Suprapubic skin (tissue), 4 donors: ENCODE data around the gene UBE2B. TPM values are rescaled to one million over a fixed set of nuclear protein-coding genes. Genes with fewer than 3 reads are reported as not detected.

Experiments
- DNase-seq, 2 donors: peaks; one replicate each; pipeline ENCODE4 v3.0.0-alpha.2; 2019; ENCODE audit warnings: low spot score in 2 of 2
- H3K27ac ChIP-seq: fragments of 200-600 bp; sonication (generic); one replicate; pipeline ENCODE4 v1.5.1; 2019
- H3K27me3 ChIP-seq: fragments of 200-600 bp; sonication (generic); one replicate; pipeline ENCODE4 v1.5.1; 2019
- H3K36me3 ChIP-seq: fragments of 200-600 bp; sonication (generic); one replicate; pipeline ENCODE4 v1.5.1; 2019
- H3K4me1 ChIP-seq: fragments of 200-600 bp; sonication (generic); one replicate; pipeline ENCODE4 v1.5.1; 2019
- H3K4me3 ChIP-seq: fragments of 200-600 bp; sonication (generic); one replicate; pipeline ENCODE4 v1.5.1; 2019; ENCODE audit warnings: mild to moderate bottlenecking
- H3K9me3 ChIP-seq: fragments of 200-600 bp; sonication (generic); one replicate; pipeline ENCODE4 v1.5.1; 2019
- CTCF ChIP-seq, 2 donors: fragments of 200-600 bp in 1 of 2; fragments of 450-650 bp in 1 of 2; sonication (generic) in 1 of 2; IDR thresholded peaks; one replicate each; pipeline ENCODE4 v1.5.1; 2016 to 2019; ENCODE audit warnings: antibody characterized with exemption in 2 of 2, mild to moderate bottlenecking in 1 of 2, moderate library complexity in 1 of 2
- EP300 ChIP-seq: sonication (generic); formaldehyde crosslinking; IDR thresholded peaks from one replicate; pipeline ENCODE4 v1.6.1; 2017; ENCODE audit warnings: antibody characterized with exemption
- POLR2A ChIP-seq, 2 donors: fragments of 450-650 bp; IDR thresholded peaks; one replicate each; pipeline ENCODE4 v1.6.1; 2017; ENCODE audit warnings: antibody characterized with exemption in 2 of 2, mild to moderate bottlenecking in 2 of 2, moderate library complexity in 2 of 2
- POLR2AphosphoS5 ChIP-seq, 3 donors: sonication (generic); formaldehyde crosslinking; IDR thresholded peaks; one replicate each; pipeline ENCODE4 v1.6.1; 2017; ENCODE audit warnings: antibody characterized with exemption in 3 of 3
- WGBS: methylation state at CpG from one replicate; pipeline ENCODE4 v1.1.5; 2018; 5-methylcytosine and 5-hydroxymethylcytosine counted together
- total RNA-seq, 4 donors: library from RNA; depleted of rRNA; stranded (reverse); fragments of >200 nt; gene quantifications; one replicate each; pipeline ENCODE4 v1.1.0, GENCODE V29; 2016

Gene UBE2B
- total RNA-seq, 4 donors from 2014 or later: 33.3 to 110 (median 51.6) TPM

DNA sequence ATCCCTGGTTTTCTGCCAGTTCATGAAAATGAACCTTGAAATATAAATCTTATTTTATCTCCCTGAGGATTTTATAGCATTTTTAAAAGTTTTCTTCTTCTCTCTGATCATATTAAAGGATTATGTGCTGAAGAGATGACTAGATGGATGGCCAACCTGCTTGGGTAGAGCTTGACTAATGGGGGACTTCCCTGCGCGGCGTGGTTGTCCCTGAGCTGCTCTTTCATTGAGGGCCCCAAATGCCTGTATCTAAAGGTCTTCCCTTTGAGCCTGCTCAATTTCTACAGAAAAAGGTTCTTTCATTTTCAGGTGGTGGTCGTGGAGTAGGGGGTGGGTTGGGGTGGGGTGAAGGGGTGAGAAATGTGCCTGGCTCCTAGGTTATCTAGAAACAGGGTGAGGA is 60.8 kb downstream of the UBE2B start:
- H3K4me1 ChIP-seq: peaks cover 9% of the 10 kb centered on the region
- H3K4me3 ChIP-seq: no peak overlapping the region
- no peak for DNase-seq
- no peaks in the 10 kb centered on the region for H3K9me3 ChIP-seq
- H3K36me3 ChIP-seq: no peaks in the 10 kb centered on the region
- no peaks in the 10 kb centered on the region for H3K27me3 ChIP-seq
- TF ChIP-seq CTCF (IDR thresholded peaks at IDR 0.05) (no peak), POLR2A (IDR thresholded peaks at IDR 0.05) (no peak), EP300 (no peak), POLR2AphosphoS5 (IDR thresholded peaks at IDR 0.05) (no peak)
- H3K27ac ChIP-seq: no peak overlapping the region
- 92% methylated on average over 4 of the region's 4 CpGs for WGBS

GRCh38 chr5:134432677-134433359 is 61.4 kb downstream of the UBE2B start:
- DNase-seq: no peak
- no peaks in the 10 kb centered on the region for H3K9me3 ChIP-seq
- H3K27ac ChIP-seq: no peak overlapping the region
- WGBS: 84% methylated on average over 14 of the region's 14 CpGs
- no peaks in the 10 kb centered on the region for H3K36me3 ChIP-seq
- no peaks in the 10 kb centered on the region for H3K27me3 ChIP-seq
- H3K4me1 ChIP-seq: peaks cover 15% of the 10 kb centered on the region
- TF ChIP-seq CTCF (IDR thresholded peaks at IDR 0.05) (no peak), EP300 (no peak), POLR2A (IDR thresholded peaks at IDR 0.05) (no peak), POLR2AphosphoS5 (IDR thresholded peaks at IDR 0.05) (no peak)
- H3K4me3 ChIP-seq: no peak overlapping the region

DNA sequence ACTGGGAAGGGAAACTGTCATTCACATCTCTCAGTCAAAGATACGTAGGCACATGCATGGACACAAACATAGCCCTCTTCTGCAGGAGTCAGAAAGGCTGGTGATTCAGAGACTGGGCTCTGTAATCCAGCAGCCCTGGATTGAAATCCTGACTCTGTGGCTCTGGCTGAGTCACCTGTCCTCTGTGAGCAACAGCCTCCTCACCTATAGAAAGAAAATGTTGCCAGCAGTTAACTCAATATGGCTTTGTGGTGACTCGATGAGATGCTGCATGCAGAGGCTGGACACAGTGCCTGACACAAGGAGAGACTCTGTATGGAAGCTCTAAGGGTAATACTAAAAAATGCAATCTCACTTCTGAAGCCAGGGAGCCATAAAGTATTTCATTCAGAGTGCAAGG is 64.2 kb downstream of the UBE2B start:
- no peaks in the 10 kb centered on the region for H3K9me3 ChIP-seq
- no peaks in the 10 kb centered on the region for H3K36me3 ChIP-seq
- TF ChIP-seq EP300 (no peak), POLR2A (IDR thresholded peaks at IDR 0.05) (no peak), POLR2AphosphoS5 (IDR thresholded peaks at IDR 0.05) (no peak), CTCF (IDR thresholded peaks at IDR 0.05) (no peak)
- H3K4me1 ChIP-seq: peaks cover 35% of the 10 kb centered on the region
- WGBS: 78% methylated on average over 2 of the region's 2 CpGs
- DNase-seq: no peak
- H3K27me3 ChIP-seq: no peaks in the 10 kb centered on the region
- H3K27ac ChIP-seq: no peak overlapping the region
- H3K4me3 ChIP-seq: no peak overlapping the region

DNA sequence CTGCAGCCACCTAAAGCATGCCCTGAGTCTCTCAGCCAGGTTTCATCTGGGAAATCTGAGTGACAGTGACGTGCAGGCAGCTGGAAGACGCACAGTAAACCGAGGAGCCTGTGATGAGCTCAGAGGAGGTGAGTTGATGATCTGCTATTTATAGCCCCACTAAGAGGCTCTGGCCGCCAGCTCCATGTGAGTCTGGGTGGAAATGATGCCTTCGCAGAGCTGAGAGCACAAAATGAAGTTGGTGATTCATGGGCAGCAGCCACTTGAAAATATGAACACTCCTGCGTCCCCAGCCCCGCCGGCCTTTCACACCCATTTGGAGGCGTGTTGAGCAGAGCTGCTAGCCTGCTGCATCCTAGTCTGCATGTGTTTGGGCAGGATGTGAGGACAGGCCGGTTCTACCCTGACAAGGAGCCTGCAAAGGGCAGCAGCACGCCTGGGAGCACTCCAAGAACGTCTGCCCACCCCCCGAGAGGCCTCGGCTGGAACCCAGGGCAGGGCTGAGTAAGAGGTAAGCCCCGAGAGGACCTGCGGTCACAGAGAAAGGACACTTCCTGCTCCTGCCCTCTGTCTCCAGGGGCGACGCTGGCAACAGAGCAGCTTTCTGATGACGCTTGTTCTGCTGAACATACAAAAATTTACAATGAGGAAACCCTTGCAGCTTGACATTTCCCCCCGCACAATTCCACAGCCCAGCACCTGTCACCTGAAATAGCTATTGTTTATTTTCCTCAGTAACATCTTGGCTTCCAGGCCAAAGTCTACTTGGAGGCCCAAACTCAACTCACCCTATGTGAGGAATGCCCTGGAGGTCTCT is 65.4 kb downstream of the UBE2B start:
- H3K27me3 ChIP-seq: no peaks in the 10 kb centered on the region
- peak; percentile 85 to 89 for DNase-seq
- no peak for TF ChIP-seq POLR2AphosphoS5 (IDR thresholded peaks at IDR 0.05)
- no peak overlapping the region for H3K4me3 ChIP-seq
- no peaks in the 10 kb centered on the region for H3K9me3 ChIP-seq
- H3K27ac ChIP-seq: peak overlapping the region; percentile 55
- no peaks in the 10 kb centered on the region for H3K36me3 ChIP-seq
- WGBS: 51% methylated on average over 11 of the region's 20 CpGs
- H3K4me1 ChIP-seq: peaks cover 35% of the 10 kb centered on the region

GRCh38 chr5:134437340-134437846 is 66.0 kb downstream of the UBE2B start:
- TF ChIP-seq POLR2A (IDR thresholded peaks at IDR 0.05) (no peak), POLR2AphosphoS5 (IDR thresholded peaks at IDR 0.05) (no peak), EP300 (no peak), CTCF (IDR thresholded peaks at IDR 0.05) (no peak)
- DNase-seq: no peak
- 88% methylated on average over 2 of the region's 4 CpGs for WGBS
- H3K4me3 ChIP-seq: no peak overlapping the region
- H3K4me1 ChIP-seq: peaks cover 35% of the 10 kb centered on the region
- H3K27ac ChIP-seq: no peak overlapping the region
- no peaks in the 10 kb centered on the region for H3K36me3 ChIP-seq
- H3K27me3 ChIP-seq: no peaks in the 10 kb centered on the region
- no peaks in the 10 kb centered on the region for H3K9me3 ChIP-seq
